ENCODE data around the gene LRRC47. TPM values are rescaled to one million over a fixed set of nuclear protein-coding genes. Genes with fewer than 3 reads are reported as not detected.
A peak's percentile ranks its signal among the peaks of the same experiment; 100 is the strongest.

LRRC47 gene
- total RNA-seq, 1 donor from 2014 or later = 37.9 TPM

GRCh38 chr1:3735027-3735681 is 61.1 kb downstream of the LRRC47 start:
- no peaks in the 10 kb centered on the region for H3K27me3 ChIP-seq (ENCODE audit: control insufficient read depth, insufficient read depth, low read length)
- TF ChIP-seq, protein P1, sequence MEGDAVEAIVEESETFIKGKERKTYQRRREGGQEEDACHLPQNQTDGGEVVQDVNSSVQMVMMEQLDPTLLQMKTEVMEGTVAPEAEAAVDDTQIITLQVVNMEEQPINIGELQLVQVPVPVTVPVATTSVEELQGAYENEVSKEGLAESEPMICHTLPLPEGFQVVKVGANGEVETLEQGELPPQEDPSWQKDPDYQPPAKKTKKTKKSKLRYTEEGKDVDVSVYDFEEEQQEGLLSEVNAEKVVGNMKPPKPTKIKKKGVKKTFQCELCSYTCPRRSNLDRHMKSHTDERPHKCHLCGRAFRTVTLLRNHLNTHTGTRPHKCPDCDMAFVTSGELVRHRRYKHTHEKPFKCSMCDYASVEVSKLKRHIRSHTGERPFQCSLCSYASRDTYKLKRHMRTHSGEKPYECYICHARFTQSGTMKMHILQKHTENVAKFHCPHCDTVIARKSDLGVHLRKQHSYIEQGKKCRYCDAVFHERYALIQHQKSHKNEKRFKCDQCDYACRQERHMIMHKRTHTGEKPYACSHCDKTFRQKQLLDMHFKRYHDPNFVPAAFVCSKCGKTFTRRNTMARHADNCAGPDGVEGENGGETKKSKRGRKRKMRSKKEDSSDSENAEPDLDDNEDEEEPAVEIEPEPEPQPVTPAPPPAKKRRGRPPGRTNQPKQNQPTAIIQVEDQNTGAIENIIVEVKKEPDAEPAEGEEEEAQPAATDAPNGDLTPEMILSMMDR (IDR thresholded peaks at IDR 0.05; ENCODE audit: insufficient read depth, low read length, severe bottlenecking) = no peak
- no peak overlapping the region for H3K4me3 ChIP-seq (ENCODE audit: low read depth, low read length)
- H3K36me3 ChIP-seq (ENCODE audit: control insufficient read depth, insufficient read depth, low read length) = peaks cover 6% of the 10 kb centered on the region
- DNase-seq (ENCODE audit: low read depth) (no peak), FAIRE-seq (no peak)

DNA sequence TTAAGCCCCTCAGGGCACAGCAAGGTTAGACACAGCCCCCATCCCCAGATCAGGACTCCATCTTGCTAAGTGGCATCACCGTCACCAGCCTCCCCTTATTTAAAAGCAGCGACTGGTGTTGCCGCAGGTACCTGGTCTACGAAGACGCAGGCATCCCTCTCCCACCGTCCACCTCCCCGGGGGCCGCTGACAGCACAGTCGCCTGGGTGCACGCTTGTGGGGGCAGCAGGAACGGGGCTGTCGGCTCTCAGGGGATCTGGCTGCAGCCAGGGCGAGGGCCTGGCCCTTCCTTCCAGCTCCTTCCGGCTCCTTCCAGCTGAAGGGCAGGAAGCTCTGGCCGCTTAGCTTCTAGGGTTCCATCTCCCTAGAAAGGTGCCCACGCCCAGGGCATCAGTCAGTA is 61.7 kb downstream of the LRRC47 start:
- FAIRE-seq (no peak), DNase-seq (ENCODE audit: low read depth) (no peak)
- peaks cover 5% of the 10 kb centered on the region for H3K36me3 ChIP-seq (ENCODE audit: control insufficient read depth, insufficient read depth, low read length)
- H3K27me3 ChIP-seq (ENCODE audit: control insufficient read depth, insufficient read depth, low read length) = no peaks in the 10 kb centered on the region
- H3K4me3 ChIP-seq (ENCODE audit: low read depth, low read length) = no peak overlapping the region
- TF ChIP-seq, protein P1 (IDR thresholded peaks at IDR 0.05; ENCODE audit: insufficient read depth, low read length, severe bottlenecking) = no peak

GRCh38 chr1:3733883-3734589 is 62.3 kb downstream of the LRRC47 start:
- FAIRE-seq (no peak), DNase-seq (ENCODE audit: low read depth) (peak; percentile 20)
- TF ChIP-seq, protein P1 (IDR thresholded peaks at IDR 0.05; ENCODE audit: insufficient read depth, low read length, severe bottlenecking) = no peak
- H3K4me3 ChIP-seq (ENCODE audit: low read depth, low read length) = no peak overlapping the region
- peaks cover 3% of the 10 kb centered on the region for H3K36me3 ChIP-seq (ENCODE audit: control insufficient read depth, insufficient read depth, low read length)
- H3K27me3 ChIP-seq (ENCODE audit: control insufficient read depth, insufficient read depth, low read length) = no peaks in the 10 kb centered on the region

GRCh38 chr1:3733094-3733882 is 63.0 kb downstream of the LRRC47 start:
- no peak for FAIRE-seq
- TF ChIP-seq, protein P1 (IDR thresholded peaks at IDR 0.05; ENCODE audit: insufficient read depth, low read length, severe bottlenecking) = no peak
- Histone ChIP-seq H3K4me3 (ENCODE audit: low read depth, low read length) (no peak overlapping the region), H3K27me3 (ENCODE audit: control insufficient read depth, insufficient read depth, low read length) (no peaks in the 10 kb centered on the region), H3K36me3 (ENCODE audit: control insufficient read depth, insufficient read depth, low read length) (peaks cover under 1% of the 10 kb centered on the region)
- no peak for DNase-seq (ENCODE audit: low read depth)

DNA sequence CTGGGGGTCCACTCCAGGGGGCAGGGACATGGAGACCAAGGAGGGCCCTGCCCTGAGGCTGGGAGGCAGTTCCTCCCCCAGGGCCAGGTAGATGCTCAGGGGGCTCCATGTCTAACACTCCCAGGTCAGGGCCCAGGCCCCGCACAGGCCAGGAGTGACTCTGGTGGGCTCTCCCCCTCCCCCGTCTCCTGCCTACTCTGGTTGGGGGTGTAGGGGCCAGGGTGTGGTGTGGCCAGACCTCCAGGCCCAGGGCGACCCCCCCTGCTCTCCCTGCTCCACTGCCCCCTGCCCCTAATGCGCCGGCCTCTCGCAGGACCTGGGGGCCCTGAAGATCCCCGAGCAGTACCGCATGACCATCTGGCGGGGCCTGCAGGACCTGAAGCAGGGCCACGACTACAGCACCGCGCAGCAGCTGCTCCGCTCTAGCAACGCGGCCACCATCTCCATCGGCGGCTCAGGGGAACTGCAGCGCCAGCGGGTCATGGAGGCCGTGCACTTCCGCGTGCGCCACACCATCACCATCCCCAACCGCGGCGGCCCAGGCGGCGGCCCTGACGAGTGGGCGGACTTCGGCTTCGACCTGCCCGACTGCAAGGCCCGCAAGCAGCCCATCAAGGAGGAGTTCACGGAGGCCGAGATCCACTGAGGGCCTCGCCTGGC is 63.7 kb downstream of the LRRC47 start:
- TF ChIP-seq, protein P1 (IDR thresholded peaks at IDR 0.05; ENCODE audit: insufficient read depth, low read length, severe bottlenecking) = no peak
- DNase-seq (ENCODE audit: low read depth) (no peak), FAIRE-seq (no peak)
- Histone ChIP-seq H3K4me3 (ENCODE audit: low read depth, low read length) (no peak overlapping the region), H3K36me3 (ENCODE audit: control insufficient read depth, insufficient read depth, low read length) (no peaks in the 10 kb centered on the region), H3K27me3 (ENCODE audit: control insufficient read depth, insufficient read depth, low read length) (no peaks in the 10 kb centered on the region)
